Measurements from ENCODE around the gene PPP1R12C.

DNA sequence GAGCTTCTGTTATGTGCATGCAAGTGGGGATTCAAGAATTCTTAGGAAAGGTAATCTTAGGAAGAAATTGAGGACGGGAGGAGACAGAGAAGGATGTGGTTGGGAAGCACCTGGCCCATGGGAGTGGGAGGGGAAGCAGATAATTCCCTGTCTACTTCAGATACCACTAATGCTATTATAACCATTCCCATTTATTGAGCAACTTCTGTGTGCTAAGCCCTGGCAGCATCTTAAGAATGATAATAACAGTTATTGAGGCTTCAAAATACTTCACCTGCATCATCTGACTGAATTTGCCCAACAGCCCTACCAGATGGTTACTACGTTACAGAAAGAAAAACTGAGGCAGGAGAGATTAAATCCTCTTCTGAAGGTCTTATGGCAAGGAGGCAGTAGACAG lies 40.3 kb downstream of the PPP1R12C start:
- TF ChIP-seq, protein P1, sequence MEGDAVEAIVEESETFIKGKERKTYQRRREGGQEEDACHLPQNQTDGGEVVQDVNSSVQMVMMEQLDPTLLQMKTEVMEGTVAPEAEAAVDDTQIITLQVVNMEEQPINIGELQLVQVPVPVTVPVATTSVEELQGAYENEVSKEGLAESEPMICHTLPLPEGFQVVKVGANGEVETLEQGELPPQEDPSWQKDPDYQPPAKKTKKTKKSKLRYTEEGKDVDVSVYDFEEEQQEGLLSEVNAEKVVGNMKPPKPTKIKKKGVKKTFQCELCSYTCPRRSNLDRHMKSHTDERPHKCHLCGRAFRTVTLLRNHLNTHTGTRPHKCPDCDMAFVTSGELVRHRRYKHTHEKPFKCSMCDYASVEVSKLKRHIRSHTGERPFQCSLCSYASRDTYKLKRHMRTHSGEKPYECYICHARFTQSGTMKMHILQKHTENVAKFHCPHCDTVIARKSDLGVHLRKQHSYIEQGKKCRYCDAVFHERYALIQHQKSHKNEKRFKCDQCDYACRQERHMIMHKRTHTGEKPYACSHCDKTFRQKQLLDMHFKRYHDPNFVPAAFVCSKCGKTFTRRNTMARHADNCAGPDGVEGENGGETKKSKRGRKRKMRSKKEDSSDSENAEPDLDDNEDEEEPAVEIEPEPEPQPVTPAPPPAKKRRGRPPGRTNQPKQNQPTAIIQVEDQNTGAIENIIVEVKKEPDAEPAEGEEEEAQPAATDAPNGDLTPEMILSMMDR (conservative IDR thresholded peaks at IDR 0.05; ENCODE audit: low read depth, low read length), result no peak
- TF ChIP-seq EZH2 (IDR thresholded peaks at IDR 0.05; ENCODE audit: low read length, unreplicated experiment), result no peak
- TF ChIP-seq EZH2phosphoT487 (IDR thresholded peaks at IDR 0.05; ENCODE audit: borderline replicate concordance, low read length), result no peak
